Measurements from ENCODE around the gene NUAK1.
"Not testable (repeated sequence)": the region's sequence is repeated elsewhere in the genome, so short reads cannot be mapped to it uniquely, and the experiment has no call there.

Gene NUAK1

GRCh38 chr12:106033161-106033675 lies 105.5 kb downstream of the NUAK1 start:
- DNase-seq (ENCODE audit: low read depth): no peak

GRCh38 chr12:106032623-106032925 lies 106.2 kb downstream of the NUAK1 start:
- DNase-seq (ENCODE audit: low read depth): no peak

GRCh38 chr12:106031761-106032622 lies 106.8 kb downstream of the NUAK1 start:
- no peak for DNase-seq (ENCODE audit: low read depth)

GRCh38 chr12:106030210-106031071 lies 108.3 kb downstream of the NUAK1 start:
- peak; percentile 93 for DNase-seq (ENCODE audit: low read depth)

- no peak for DNase-seq (ENCODE audit: low read depth)
These were observed 109.2 kb downstream of the NUAK1 start for GRCh38 chr12:106029532-106029931.

- no peak for DNase-seq (ENCODE audit: low read depth)
These were observed 110.8 kb downstream of the NUAK1 start for GRCh38 chr12:106027911-106028310.

- no peak for DNase-seq (ENCODE audit: low read depth)
These were observed 111.5 kb downstream of the NUAK1 start for GRCh38 chr12:106027286-106027685.

GRCh38 chr12:106025129-106025528 lies 113.6 kb downstream of the NUAK1 start:
- DNase-seq (ENCODE audit: low read depth): no peak

- DNase-seq (ENCODE audit: low read depth): no peak
These were observed 115.7 kb downstream of the NUAK1 start for GRCh38 chr12:106023039-106023438.

GRCh38 chr12:106022568-106023012 lies 116.2 kb downstream of the NUAK1 start:
- DNase-seq (ENCODE audit: low read depth): no peak

- no peak for DNase-seq (ENCODE audit: low read depth)
These were observed 117.2 kb downstream of the NUAK1 start for GRCh38 chr12:106021516-106021915.

- no peak for DNase-seq (ENCODE audit: low read depth)
These were observed 118.0 kb downstream of the NUAK1 start for GRCh38 chr12:106020736-106021135.

GRCh38 chr12:106019144-106019543 lies 119.6 kb downstream of the NUAK1 start:
- no peak for DNase-seq (ENCODE audit: low read depth)

GRCh38 chr12:106018286-106018685 lies 120.5 kb downstream of the NUAK1 start:
- DNase-seq (ENCODE audit: low read depth): no peak

GRCh38 chr12:106016601-106017278 lies 122.0 kb downstream of the NUAK1 start:
- not testable (repeated sequence) for DNase-seq (ENCODE audit: low read depth)

- DNase-seq (ENCODE audit: low read depth): no peak
These were observed 123.1 kb downstream of the NUAK1 start for GRCh38 chr12:106015646-106016045.

GRCh38 chr12:106013941-106014340 lies 124.8 kb downstream of the NUAK1 start:
- DNase-seq (ENCODE audit: low read depth): no peak

All from ELR (cell line).